ENCODE results near the gene CAMK2N1. TPM values are rescaled to one million over a fixed set of nuclear protein-coding genes. Genes with fewer than 3 reads are reported as not detected.

Gene CAMK2N1
- total RNA-seq, 1 experiment from 2014 or later: 4.4 TPM

DNA sequence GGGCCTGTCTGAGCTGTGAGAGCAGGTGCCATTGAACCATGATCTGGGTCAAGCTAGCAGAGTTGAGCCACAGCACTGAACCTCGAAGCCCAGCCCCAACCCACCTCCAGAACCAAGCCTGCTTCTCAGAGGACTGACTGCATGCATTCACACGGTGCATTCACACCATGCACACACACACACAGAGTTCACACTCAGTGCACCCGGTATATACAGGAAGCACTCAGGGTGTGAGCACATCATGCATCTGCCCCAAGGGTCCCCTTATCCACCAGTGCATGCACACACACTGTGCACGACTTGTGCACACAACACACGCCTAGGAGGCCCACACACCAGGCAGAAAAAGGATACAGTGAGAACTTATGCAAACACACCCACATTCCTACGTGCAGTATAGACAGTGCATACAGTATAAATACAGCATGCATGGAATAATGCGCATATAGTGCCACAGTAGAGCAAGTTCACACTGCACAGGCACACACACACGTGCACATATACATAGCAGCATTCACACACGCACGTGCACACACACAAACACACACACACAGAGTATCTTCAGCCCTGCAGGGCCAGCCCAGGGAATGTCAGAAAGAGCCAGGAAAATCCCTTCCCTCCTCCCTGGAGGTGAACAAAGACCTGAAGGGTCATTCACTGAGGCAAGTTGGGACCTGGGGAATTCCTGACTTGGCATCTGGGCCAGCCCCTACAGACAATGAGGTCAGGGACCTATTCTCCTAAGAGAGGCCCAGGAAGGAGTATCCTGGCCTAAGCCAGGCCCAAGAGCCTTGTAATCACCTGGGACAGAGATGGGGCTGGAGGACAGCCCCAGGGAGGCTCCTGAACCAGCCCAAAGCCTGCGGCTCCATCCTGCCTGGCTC is 42.1 kb downstream of the CAMK2N1 start (continued):
- TF ChIP-seq SIN3A (IDR thresholded peaks at IDR 0.05; ENCODE audit: borderline replicate concordance, insufficient read depth, low read depth, low read length): no peak

DNA sequence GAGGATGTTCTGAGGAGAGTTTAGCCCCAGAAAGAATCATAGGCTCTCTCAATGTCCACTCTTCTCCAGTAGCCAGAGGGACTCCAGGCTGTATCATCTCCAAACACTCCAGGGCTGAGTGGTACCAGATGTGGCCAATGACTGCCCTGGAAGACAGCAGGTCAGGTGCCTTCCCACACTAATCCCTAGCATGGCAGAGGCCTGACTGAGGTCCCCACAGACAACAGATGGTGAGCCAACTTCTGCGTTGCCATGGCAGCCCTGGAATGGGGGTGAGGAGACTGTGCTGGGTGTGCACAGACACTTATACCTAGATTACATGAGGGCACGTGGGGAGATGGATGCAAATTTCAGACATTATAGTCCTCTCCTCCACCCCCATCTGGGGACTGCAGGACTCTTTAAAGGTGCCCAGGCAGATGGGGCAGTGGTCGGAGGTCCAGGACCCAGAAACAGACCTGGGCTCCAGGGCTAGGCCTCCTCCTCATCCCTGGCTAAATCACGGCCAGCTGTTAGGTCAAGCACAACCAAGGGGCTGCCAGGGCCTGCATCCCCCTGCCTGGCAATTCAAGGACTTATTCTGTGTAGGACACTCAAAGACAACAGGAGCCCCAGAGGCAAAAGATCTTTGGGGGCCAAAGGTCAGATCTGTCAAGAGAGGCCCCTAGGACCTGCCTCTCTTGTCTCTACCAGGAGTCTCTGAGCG is 42.9 kb downstream of the CAMK2N1 start:
- in situ Hi-C loops (cut with HindIII; ENCODE audit: low pct_unique_long_range_greater_than_20kb, low sequenced_read_pairs) (no loop called here), intact Hi-C loops (cut with micrococcal nuclease; ENCODE audit: unreplicated experiment) (no loop called here)
- Histone ChIP-seq H3K9me3 (ENCODE audit: control insufficient read depth, insufficient read depth, low read depth, low read length) (no peaks in the 10 kb centered on the region), H3K27ac (ENCODE audit: low read length) (no peak overlapping the region), H3K4me1 (ENCODE audit: control insufficient read depth, insufficient read depth, low read length) (no peaks in the 10 kb centered on the region), H3K36me3 (ENCODE audit: control insufficient read depth, insufficient read depth, low read length) (no peaks in the 10 kb centered on the region), H3K27me3 (ENCODE audit: control insufficient read depth, insufficient read depth, low read length) (no peaks in the 10 kb centered on the region), H3K4me3 (ENCODE audit: low read depth in 2 of 2, low read length in 2 of 2) (no peak overlapping the region)
- ATAC-seq (no peak), DNase-seq (ENCODE audit: low read depth, low spot score) (no peak)
- CTCF ChIA-PET: no interaction called here
- POLR2A ChIA-PET: no interaction called here
- no peak for TF ChIP-seq CTCF (IDR thresholded peaks at IDR 0.05)
- no peak for TF ChIP-seq SIN3A (IDR thresholded peaks at IDR 0.05; ENCODE audit: borderline replicate concordance, insufficient read depth, low read depth, low read length)
- TF ChIP-seq POLR2AphosphoS5 (IDR thresholded peaks at IDR 0.05; ENCODE audit: low read depth, low read length): no peak
- no peak for TF ChIP-seq TCF7L2 (IDR thresholded peaks at IDR 0.05; ENCODE audit: low read depth, low read length)
- no peak for TF ChIP-seq REST (IDR thresholded peaks at IDR 0.05; ENCODE audit: insufficient read depth in 1 of 2, low read depth in 2 of 2, low read length in 1 of 2)
- BruUV-seq (replicated peaks): no TSS peak

GRCh38 chr1:20440785-20441200 is 45.2 kb downstream of the CAMK2N1 start:
- Histone ChIP-seq H3K4me1 (ENCODE audit: control insufficient read depth, insufficient read depth, low read length) (no peaks in the 10 kb centered on the region), H3K36me3 (ENCODE audit: control insufficient read depth, insufficient read depth, low read length) (no peaks in the 10 kb centered on the region), H3K4me3 (ENCODE audit: low read depth in 2 of 2, low read length in 2 of 2) (0 out of 4 replicates have a peak overlapping the region, but pooled peaks of 1 of the 2 experiments have one; percentile 10), H3K27ac (ENCODE audit: low read length) (no peak overlapping the region), H3K27me3 (ENCODE audit: control insufficient read depth, insufficient read depth, low read length) (no peaks in the 10 kb centered on the region), H3K9me3 (ENCODE audit: control insufficient read depth, insufficient read depth, low read depth, low read length) (no peaks in the 10 kb centered on the region)
- TF ChIP-seq SIN3A (IDR thresholded peaks at IDR 0.05; ENCODE audit: borderline replicate concordance, insufficient read depth, low read depth, low read length) (no peak), POLR2AphosphoS5 (IDR thresholded peaks at IDR 0.05; ENCODE audit: low read depth, low read length) (no peak), CTCF (IDR thresholded peaks at IDR 0.05) (no peak), REST (IDR thresholded peaks at IDR 0.05; ENCODE audit: insufficient read depth in 1 of 2, low read depth in 2 of 2, low read length in 1 of 2) (no peak), TCF7L2 (IDR thresholded peaks at IDR 0.05; ENCODE audit: low read depth, low read length) (no peak)
- intact Hi-C loops (cut with micrococcal nuclease; ENCODE audit: unreplicated experiment): no loop called here
- DNase-seq (ENCODE audit: low read depth, low spot score) (no peak), ATAC-seq (peak; percentile 90)
- no TSS peak for BruUV-seq (replicated peaks)
- ChIA-PET POLR2A (interaction anchor here (0.6 kb wide), 1 partner anchor 149 kb away, joined by 3 read pairs; no protein-coding TSS in a partner anchor), CTCF (no interaction called here)
- in situ Hi-C loops (cut with HindIII; ENCODE audit: low pct_unique_long_range_greater_than_20kb, low sequenced_read_pairs): no loop called here

All from Panc1 (cell line).